Vagina (tissue), 2 donors: Measurements from ENCODE around the gene SSNA1. TPM values are rescaled to one million over a fixed set of nuclear protein-coding genes. Genes with fewer than 3 reads are reported as not detected.
A peak's percentile ranks its signal among the peaks of the same experiment; 100 is the strongest.

ENCODE experiments used
- DNase-seq, 2 donors: peaks; one replicate each; pipeline ENCODE4 v3.0.0-alpha.2; 2017; ENCODE audit errors: extremely low spot score in 2 of 2
- H3K27ac ChIP-seq: fragments of 200-600 bp; sonication (generic); one replicate; pipeline ENCODE4 v1.5.1; 2019
- H3K27me3 ChIP-seq: fragments of 200-600 bp; sonication (generic); one replicate; pipeline ENCODE4 v1.5.1; 2019
- H3K36me3 ChIP-seq, 2 donors: fragments of 200-600 bp; sonication (generic); one replicate each; pipeline ENCODE4 v1.5.1; 2017 to 2019
- H3K4me1 ChIP-seq: fragments of 200-600 bp; sonication (generic); one replicate; pipeline ENCODE4 v1.5.1; 2019
- H3K4me3 ChIP-seq, 2 donors: fragments of 200-600 bp; sonication (generic); 1 replicate in 1 of 2; 2 replicates in 1 of 2; pipeline ENCODE4 v1.5.1; 2016 to 2019
- H3K9me3 ChIP-seq: fragments of 200-600 bp; sonication (generic); one replicate; pipeline ENCODE4 v1.5.1; 2019
- CTCF ChIP-seq, 3 experiments: fragments of 450-650 bp in 2 of 3; fragments of 200-600 bp in 1 of 3; sonication (generic) in 1 of 3; IDR thresholded peaks; one replicate each; pipeline ENCODE4 v1.5.1; 2017 to 2019; ENCODE audit warnings: antibody characterized with exemption in 3 of 3, mild to moderate bottlenecking in 2 of 3, moderate library complexity in 2 of 3
- POLR2A ChIP-seq, 2 donors: fragments of 450-650 bp; IDR thresholded peaks; one replicate each; pipeline ENCODE4 v1.6.1; 2017; ENCODE audit warnings: antibody characterized with exemption in 2 of 2, mild to moderate bottlenecking in 2 of 2, moderate library complexity in 2 of 2
- POLR2AphosphoS5 ChIP-seq, 2 donors: sonication (generic); formaldehyde crosslinking; IDR thresholded peaks; one replicate each; pipeline ENCODE4 v1.9.0; 2017; ENCODE audit warnings: antibody characterized with exemption in 2 of 2, mild to moderate bottlenecking in 2 of 2, low read depth in 1 of 2; ENCODE audit not compliant: insufficient read depth in 1 of 2
- intact Hi-C: fragments of 100-400 bp; cut with DNase I; formaldehyde crosslinking; loops from one replicate; pipeline ENCODE4 v1.15.1; 2023
- total RNA-seq: library from RNA; depleted of rRNA; stranded (reverse); fragments of >200 nt; gene quantifications from one replicate; pipeline ENCODE4 v1.2.3, GENCODE V29; 2016

SSNA1 gene
- total RNA-seq, 1 donor from 2014 or later, result 49.8 TPM

GRCh38 chr9:137218754-137219271 lies 30.3 kb downstream of the SSNA1 start:
- Histone ChIP-seq H3K36me3 (no peaks in the 10 kb centered on the region), H3K27ac (no peak overlapping the region), H3K27me3 (no peaks in the 10 kb centered on the region), H3K4me3 (peak overlapping the region in 1 of 2 donors; percentile 35), H3K4me1 (peaks cover 36% of the 10 kb centered on the region), H3K9me3 (no peaks in the 10 kb centered on the region)
- intact Hi-C loops, result no loop called here
- no peak for DNase-seq
- no peak for TF ChIP-seq CTCF (IDR thresholded peaks at IDR 0.05)
- no peak for TF ChIP-seq POLR2AphosphoS5 (IDR thresholded peaks at IDR 0.05; ENCODE audit: insufficient read depth in 1 of 2, low read depth in 1 of 2)
- TF ChIP-seq POLR2A (IDR thresholded peaks at IDR 0.05), result no peak

GRCh38 chr9:137219757-137220316 lies 31.4 kb downstream of the SSNA1 start:
- Histone ChIP-seq H3K27ac (no peak overlapping the region), H3K27me3 (no peaks in the 10 kb centered on the region), H3K4me3 (no peak overlapping the region), H3K4me1 (peaks cover 43% of the 10 kb centered on the region), H3K36me3 (no peaks in the 10 kb centered on the region), H3K9me3 (no peaks in the 10 kb centered on the region)
- intact Hi-C loops, result no loop called here
- no peak for TF ChIP-seq POLR2A (IDR thresholded peaks at IDR 0.05)
- TF ChIP-seq POLR2AphosphoS5 (IDR thresholded peaks at IDR 0.05; ENCODE audit: insufficient read depth in 1 of 2, low read depth in 1 of 2), result no peak
- no peak for TF ChIP-seq CTCF (IDR thresholded peaks at IDR 0.05)
- DNase-seq, result no peak

GRCh38 chr9:137220317-137221094 lies 32.0 kb downstream of the SSNA1 start:
- TF ChIP-seq POLR2AphosphoS5 (IDR thresholded peaks at IDR 0.05; ENCODE audit: insufficient read depth in 1 of 2, low read depth in 1 of 2), result no peak
- TF ChIP-seq CTCF (IDR thresholded peaks at IDR 0.05), result no peak
- no peak for TF ChIP-seq POLR2A (IDR thresholded peaks at IDR 0.05)
- H3K36me3 ChIP-seq, result no peaks in the 10 kb centered on the region
- H3K4me1 ChIP-seq, result peaks cover 43% of the 10 kb centered on the region
- H3K4me3 ChIP-seq, result no peak overlapping the region
- DNase-seq, result no peak
- H3K9me3 ChIP-seq, result no peaks in the 10 kb centered on the region
- H3K27ac ChIP-seq, result no peak overlapping the region
- no peaks in the 10 kb centered on the region for H3K27me3 ChIP-seq
- intact Hi-C loops, result no loop called here

GRCh38 chr9:137221095-137221505 lies 32.6 kb downstream of the SSNA1 start:
- Histone ChIP-seq H3K27ac (no peak overlapping the region), H3K27me3 (no peaks in the 10 kb centered on the region), H3K9me3 (no peaks in the 10 kb centered on the region), H3K36me3 (no peaks in the 10 kb centered on the region), H3K4me3 (peak overlapping the region in 1 of 2 donors; percentile 61), H3K4me1 (peaks cover 43% of the 10 kb centered on the region)
- TF ChIP-seq POLR2AphosphoS5 (IDR thresholded peaks at IDR 0.05; ENCODE audit: insufficient read depth in 1 of 2, low read depth in 1 of 2) (no peak), POLR2A (IDR thresholded peaks at IDR 0.05) (no peak), CTCF (IDR thresholded peaks at IDR 0.05) (no peak)
- intact Hi-C loops, result no loop called here
- no peak for DNase-seq
